ENCODE measurements around the gene MSRB2.
"Not testable (repeated sequence)": the region's sequence is repeated elsewhere in the genome, so short reads cannot be mapped to it uniquely, and the experiment has no call there.

The MSRB2 gene

GRCh38 chr10:23070092-23070912, 25.1 kb upstream of the MSRB2 start:
- DNase-seq (ENCODE audit: low read depth): not testable (repeated sequence)

GRCh38 chr10:23070913-23071218, 24.5 kb upstream of the MSRB2 start:
- no peak for DNase-seq (ENCODE audit: low read depth)

- DNase-seq (ENCODE audit: low read depth): not testable (repeated sequence)
These were observed 22.8 kb upstream of the MSRB2 start for GRCh38 chr10:23072593-23072992.

- DNase-seq (ENCODE audit: low read depth): no peak
These were observed 21.9 kb upstream of the MSRB2 start for GRCh38 chr10:23073527-23073926.

GRCh38 chr10:23075672-23076071, 19.7 kb upstream of the MSRB2 start:
- no peak for DNase-seq (ENCODE audit: low read depth)

- DNase-seq (ENCODE audit: low read depth): no peak
These were observed 17.3 kb upstream of the MSRB2 start for GRCh38 chr10:23078114-23078513.

GRCh38 chr10:23079700-23080099, 15.7 kb upstream of the MSRB2 start:
- no peak for DNase-seq (ENCODE audit: low read depth)

- DNase-seq (ENCODE audit: low read depth): no peak
These were observed 15.1 kb upstream of the MSRB2 start for GRCh38 chr10:23080262-23080661.

- no peak for DNase-seq (ENCODE audit: low read depth)
These were observed 14.1 kb upstream of the MSRB2 start for GRCh38 chr10:23081221-23081750.

- no peak for DNase-seq (ENCODE audit: low read depth)
These were observed 13.5 kb upstream of the MSRB2 start for GRCh38 chr10:23081891-23082290.

- DNase-seq (ENCODE audit: low read depth): no peak
These were observed 6.8 kb upstream of the MSRB2 start for GRCh38 chr10:23088609-23089008.

GRCh38 chr10:23094786-23095403, 484 bp upstream of the MSRB2 start:
- DNase-seq (ENCODE audit: low read depth): no peak

- peak; percentile 19 for DNase-seq (ENCODE audit: low read depth)
These were observed 805 bp downstream of the MSRB2 start for GRCh38 chr10:23095966-23096801.

GRCh38 chr10:23096802-23097549, 1.6 kb downstream of the MSRB2 start:
- DNase-seq (ENCODE audit: low read depth): no peak

- no peak for DNase-seq (ENCODE audit: low read depth)
These were observed 3.7 kb downstream of the MSRB2 start for GRCh38 chr10:23099079-23099478.

- DNase-seq (ENCODE audit: low read depth): no peak
These were observed 4.4 kb downstream of the MSRB2 start for GRCh38 chr10:23099816-23100215.

- no peak for DNase-seq (ENCODE audit: low read depth)
These were observed 5.1 kb downstream of the MSRB2 start for GRCh38 chr10:23100331-23101030.

GRCh38 chr10:23106331-23107072, 11.1 kb downstream of the MSRB2 start:
- DNase-seq (ENCODE audit: low read depth): no peak

- no peak for DNase-seq (ENCODE audit: low read depth)
These were observed 15.5 kb downstream of the MSRB2 start for GRCh38 chr10:23110722-23111516.

All from activated T-cell treated with anti-CD3 and anti-CD28 coated beads for 48 hours (primary cell).